GM12878 (cell line): ENCODE measurements around the gene LHCGR. TPM values are rescaled to one million over a fixed set of nuclear protein-coding genes. Genes with fewer than 3 reads are reported as not detected.

ENCODE experiments used
- ATAC-seq: fragments of 200-7000 bp; cut with Tn5 transposase; 3 replicates; pipeline ENCODE4 v1.9.1; 2020; ENCODE audit warnings: mild to moderate bottlenecking, moderate library complexity
- BruUV-seq: library from RNA; stranded (reverse); fragments of 400-500 nt; replicated peaks from 2 replicates; lab custom pipeline; 2021; lab: Mats Ljungman, UMichigan
- CTCF ChIA-PET: fragments of 300-600 bp; sonication (Branson Sonifier 250); formaldehyde crosslinking; extraction: SDS; loops from one replicate; lab custom pipeline; 2021; ENCODE audit warnings: inconsistent platforms; lab: Yijun Ruan, JAX
- POLR2A ChIA-PET: fragments of 350-600 bp; formaldehyde crosslinking; extraction: SDS; loops from one replicate; lab custom pipeline; 2021; ENCODE audit warnings: inconsistent platforms; lab: Charles Lee
- RAD21 ChIA-PET: fragments of 300-600 bp; sonication (Branson Sonifier 250); formaldehyde crosslinking; loops from one replicate; lab custom pipeline; 2023; ENCODE audit warnings: antibody characterized with exemption; ENCODE audit not compliant: unreplicated experiment; lab: Charles Lee
- SMC1A ChIA-PET: fragments of 300-600 bp; sonication (Branson Sonifier 250); formaldehyde crosslinking; loops from one replicate; lab custom pipeline; 2023; ENCODE audit not compliant: unreplicated experiment, uncharacterized antibody; lab: Charles Lee
- DNase-seq: peaks from one replicate; pipeline ENCODE4 v3.0.0-alpha.2; 2011; ENCODE audit warnings: low read depth, low spot score
- FAIRE-seq: peaks from 3 replicates; lab custom pipeline; 2011; peaks lifted over from hg19 to GRCh38; lab: Jason Lieb, UNC
- H2AFZ ChIP-seq: 2 replicates; pipeline ENCODE4 v1.6.0; 2011; ENCODE audit warnings: low read depth, low read length, control low read depth; ENCODE audit not compliant: control insufficient read depth
- H3K27ac ChIP-seq: 2 replicates; pipeline ENCODE4 v1.5.1; 2011; ENCODE audit warnings: control low read depth; ENCODE audit not compliant: control insufficient read depth, insufficient read depth
- H3K27me3 ChIP-seq, 2 experiments: replicated peaks in 1 of 2; 2 replicates each; pipeline versions ENCODE4 v1.6.0 to v1.6.1; 2011; ENCODE audit warnings: low read length in 1 of 2; ENCODE audit not compliant: control insufficient read depth in 2 of 2, insufficient read depth in 2 of 2
- H3K36me3 ChIP-seq, 2 experiments: 2 replicates each; pipeline ENCODE4 v1.5.1; 2011; ENCODE audit warnings: low read length in 1 of 2; ENCODE audit not compliant: control insufficient read depth in 2 of 2, insufficient read depth in 2 of 2
- H3K4me1 ChIP-seq: 2 replicates; pipeline ENCODE4 v1.6.1; 2011; ENCODE audit warnings: mild to moderate bottlenecking, low read length, moderate library complexity, mixed read lengths; ENCODE audit not compliant: control insufficient read depth, insufficient read depth
- H3K4me2 ChIP-seq: 2 replicates; pipeline ENCODE4 v1.6.0; 2011; ENCODE audit warnings: control low read depth; ENCODE audit not compliant: control insufficient read depth, insufficient read depth
- H3K4me3 ChIP-seq: fragments of 200-600 bp; sonication (generic); 2 replicates; pipeline ENCODE4 v1.5.1; 2016
- H3K79me2 ChIP-seq: 2 replicates; pipeline ENCODE4 v1.6.0; 2011; ENCODE audit warnings: low read length; ENCODE audit not compliant: control insufficient read depth, insufficient read depth
- H3K9ac ChIP-seq: 2 replicates; pipeline ENCODE4 v1.8.0; 2011; ENCODE audit warnings: low read length, control low read depth, mixed read lengths; ENCODE audit not compliant: control insufficient read depth, insufficient read depth
- H3K9me3 ChIP-seq: replicated peaks from 3 replicates; pipeline ENCODE4 v1.5.1; 2011; ENCODE audit warnings: mild to moderate bottlenecking, low read length; ENCODE audit not compliant: control insufficient read depth, insufficient read depth
- H4K20me1 ChIP-seq: 2 replicates; pipeline ENCODE4 v1.6.0; 2011; ENCODE audit not compliant: control insufficient read depth, insufficient read depth
- WGBS: methylation state at CpG from one replicate; pipeline ENCODE4 v1.1.6; 2016; ENCODE audit warnings: low lambda C conversion rate; ENCODE audit not compliant: insufficient replicate concordance, insufficient coverage; ENCODE audit errors: missing lambda C conversion rate; 5-methylcytosine and 5-hydroxymethylcytosine counted together
- in situ Hi-C: fragments of 300-500 bp; cut with MboI; formaldehyde crosslinking; loops from 9 replicates; pipeline ENCODE4 v1.14.3; 2018; ENCODE audit warnings: mixed read lengths
- intact Hi-C: fragments of 100-400 bp; cut with micrococcal nuclease; formaldehyde crosslinking; loops from one replicate; pipeline ENCODE4 v1.14.2; 2022; ENCODE audit not compliant: unreplicated experiment
- polyA plus RNA-seq, 11 experiments: library from polyadenylated mRNA; depleted of rRNA in 4 of 11; unstranded in 6 of 11; stranded (reverse) in 5 of 11; fragments of >200 nt; fragmentation: Nextera tagmentation in 4 of 11; fragmentation: Illumina TruSeq in 1 of 11; extraction: Ambion mirVana in 4 of 11; extraction: Trizol in 1 of 11; gene quantifications; 1 replicate in 1 of 11; 2 replicates in 10 of 11; pipeline versions ENCODE4 v1.2.1 to v1.2.3, GENCODE V29; 2011 to 2016; ENCODE audit warnings: inconsistent platforms in 2 of 11, missing spikeins in 2 of 11, low read depth in 1 of 11
- total RNA-seq, 4 experiments: library from RNA; depleted of rRNA in 3 of 4; stranded (reverse); fragments of >200 nt in 3 of 4; fragmentation: Illumina TruSeq in 1 of 4; extraction: Trizol in 1 of 4; gene quantifications; 2 replicates each; pipeline versions ENCODE4 v1.2.1 to v1.2.3, GENCODE V29; 2013 to 2021
- TF ChIP-seq, protein P1 (sequence below): fragments of 450-650 bp; IDR thresholded peaks from 2 replicates; pipeline ENCODE4 v1.6.1; 2017; ENCODE audit warnings: mild to moderate bottlenecking, moderate library complexity

Gene LHCGR
- total and polyA plus RNA-seq, 10 of the 15 experiments (the other 5 are each of a cell fraction or from before 2014, with no cell fraction given): 0.02 to 1.9 (median 0.13) TPM; not detected in 5

DNA sequence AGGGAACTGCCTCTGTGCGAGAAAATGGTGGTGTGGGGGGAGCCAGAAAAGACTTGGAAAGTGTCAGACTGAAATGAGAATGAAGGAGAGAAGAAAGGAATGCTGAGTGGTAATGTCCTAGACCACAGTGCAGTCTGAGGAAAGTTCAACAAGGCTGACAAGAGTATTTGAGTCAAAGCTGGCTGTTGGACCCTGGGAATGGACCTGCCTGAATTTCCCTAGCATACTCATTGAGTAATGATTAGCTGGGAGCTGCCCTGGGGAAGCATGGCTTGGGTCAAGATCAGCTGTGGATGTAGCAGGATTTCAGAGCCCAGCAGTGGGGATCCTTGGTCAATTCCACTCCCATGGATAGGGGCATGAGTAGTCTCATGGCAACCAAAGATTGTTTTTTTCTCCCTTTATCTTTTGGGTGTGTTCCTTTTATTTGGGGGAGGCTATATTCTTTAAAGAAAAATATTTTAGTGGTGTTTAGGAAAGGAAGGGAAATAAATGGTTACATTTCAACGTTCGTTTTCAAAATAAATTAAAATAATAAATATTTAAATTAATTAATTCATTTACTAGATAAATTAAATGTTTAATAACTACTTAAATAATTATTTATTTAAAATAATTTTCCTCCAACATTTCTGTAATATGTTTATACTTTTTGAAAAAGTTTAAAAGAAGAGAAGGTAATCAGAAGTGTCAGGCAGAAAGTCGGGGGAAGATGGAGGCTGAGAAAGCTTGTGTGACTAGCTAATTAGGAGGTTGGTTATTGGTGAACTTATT is 15.9 kb upstream of the LHCGR start:
- no peaks in the 10 kb centered on the region for H3K36me3 ChIP-seq
- H3K27ac ChIP-seq: no peak overlapping the region
- H3K4me1 ChIP-seq: no peaks in the 10 kb centered on the region
- TF ChIP-seq, protein P1, sequence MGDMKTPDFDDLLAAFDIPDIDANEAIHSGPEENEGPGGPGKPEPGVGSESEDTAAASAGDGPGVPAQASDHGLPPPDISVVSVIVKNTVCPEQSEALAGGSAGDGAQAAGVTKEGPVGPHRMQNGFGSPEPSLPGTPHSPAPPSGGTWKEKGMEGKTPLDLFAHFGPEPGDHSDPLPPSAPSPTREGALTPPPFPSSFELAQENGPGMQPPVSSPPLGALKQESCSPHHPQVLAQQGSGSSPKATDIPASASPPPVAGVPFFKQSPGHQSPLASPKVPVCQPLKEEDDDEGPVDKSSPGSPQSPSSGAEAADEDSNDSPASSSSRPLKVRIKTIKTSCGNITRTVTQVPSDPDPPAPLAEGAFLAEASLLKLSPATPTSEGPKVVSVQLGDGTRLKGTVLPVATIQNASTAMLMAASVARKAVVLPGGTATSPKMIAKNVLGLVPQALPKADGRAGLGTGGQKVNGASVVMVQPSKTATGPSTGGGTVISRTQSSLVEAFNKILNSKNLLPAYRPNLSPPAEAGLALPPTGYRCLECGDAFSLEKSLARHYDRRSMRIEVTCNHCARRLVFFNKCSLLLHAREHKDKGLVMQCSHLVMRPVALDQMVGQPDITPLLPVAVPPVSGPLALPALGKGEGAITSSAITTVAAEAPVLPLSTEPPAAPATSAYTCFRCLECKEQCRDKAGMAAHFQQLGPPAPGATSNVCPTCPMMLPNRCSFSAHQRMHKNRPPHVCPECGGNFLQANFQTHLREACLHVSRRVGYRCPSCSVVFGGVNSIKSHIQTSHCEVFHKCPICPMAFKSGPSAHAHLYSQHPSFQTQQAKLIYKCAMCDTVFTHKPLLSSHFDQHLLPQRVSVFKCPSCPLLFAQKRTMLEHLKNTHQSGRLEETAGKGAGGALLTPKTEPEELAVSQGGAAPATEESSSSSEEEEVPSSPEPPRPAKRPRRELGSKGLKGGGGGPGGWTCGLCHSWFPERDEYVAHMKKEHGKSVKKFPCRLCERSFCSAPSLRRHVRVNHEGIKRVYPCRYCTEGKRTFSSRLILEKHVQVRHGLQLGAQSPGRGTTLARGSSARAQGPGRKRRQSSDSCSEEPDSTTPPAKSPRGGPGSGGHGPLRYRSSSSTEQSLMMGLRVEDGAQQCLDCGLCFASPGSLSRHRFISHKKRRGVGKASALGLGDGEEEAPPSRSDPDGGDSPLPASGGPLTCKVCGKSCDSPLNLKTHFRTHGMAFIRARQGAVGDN: no peak
- intact Hi-C loops (no loop called here), in situ Hi-C loops (no loop called here)
- no peaks in the 10 kb centered on the region for H3K9me3 ChIP-seq
- H3K79me2 ChIP-seq: no peaks in the 10 kb centered on the region
- ChIA-PET CTCF (no interaction called here), RAD21 (no interaction called here), SMC1A (no interaction called here), POLR2A (no interaction called here)
- no peaks in the 10 kb centered on the region; a peak in 2 of 4 replicates for H3K27me3 ChIP-seq
- ATAC-seq (no peak), DNase-seq (no peak), FAIRE-seq (no peak)
- no peak overlapping the region for H3K4me3 ChIP-seq
- no peak overlapping the region for H3K9ac ChIP-seq
- WGBS: 15% methylated on average over 4 of the region's 4 CpGs
- BruUV-seq: no TSS peak
- H4K20me1 ChIP-seq: no peaks in the 10 kb centered on the region
- H2AFZ ChIP-seq: no peak overlapping the region
- H3K4me2 ChIP-seq: no peak overlapping the region
